Measurements from ENCODE around the gene KLHDC4.

DNA sequence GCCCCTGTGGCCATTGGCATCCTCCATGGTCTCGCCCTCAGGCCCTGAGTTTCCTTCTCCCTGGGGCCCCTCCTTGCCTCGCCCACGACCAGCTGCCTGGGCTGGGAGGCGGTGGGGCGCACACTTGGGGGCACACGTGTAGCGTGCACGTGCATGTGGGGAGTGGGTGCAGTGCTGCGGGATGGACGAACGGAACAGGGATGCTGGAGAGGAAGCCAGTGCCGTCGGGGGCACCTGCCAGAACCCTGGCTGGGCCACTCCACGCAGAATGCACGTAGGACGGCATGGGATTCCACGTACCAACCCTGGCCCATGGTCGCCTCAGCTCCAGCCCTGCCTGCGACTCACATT is 80.4 kb downstream of the KLHDC4 start:
- TF ChIP-seq, protein P1, sequence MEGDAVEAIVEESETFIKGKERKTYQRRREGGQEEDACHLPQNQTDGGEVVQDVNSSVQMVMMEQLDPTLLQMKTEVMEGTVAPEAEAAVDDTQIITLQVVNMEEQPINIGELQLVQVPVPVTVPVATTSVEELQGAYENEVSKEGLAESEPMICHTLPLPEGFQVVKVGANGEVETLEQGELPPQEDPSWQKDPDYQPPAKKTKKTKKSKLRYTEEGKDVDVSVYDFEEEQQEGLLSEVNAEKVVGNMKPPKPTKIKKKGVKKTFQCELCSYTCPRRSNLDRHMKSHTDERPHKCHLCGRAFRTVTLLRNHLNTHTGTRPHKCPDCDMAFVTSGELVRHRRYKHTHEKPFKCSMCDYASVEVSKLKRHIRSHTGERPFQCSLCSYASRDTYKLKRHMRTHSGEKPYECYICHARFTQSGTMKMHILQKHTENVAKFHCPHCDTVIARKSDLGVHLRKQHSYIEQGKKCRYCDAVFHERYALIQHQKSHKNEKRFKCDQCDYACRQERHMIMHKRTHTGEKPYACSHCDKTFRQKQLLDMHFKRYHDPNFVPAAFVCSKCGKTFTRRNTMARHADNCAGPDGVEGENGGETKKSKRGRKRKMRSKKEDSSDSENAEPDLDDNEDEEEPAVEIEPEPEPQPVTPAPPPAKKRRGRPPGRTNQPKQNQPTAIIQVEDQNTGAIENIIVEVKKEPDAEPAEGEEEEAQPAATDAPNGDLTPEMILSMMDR (IDR thresholded peaks at IDR 0.05; ENCODE audit: insufficient read depth, low read depth, low read length) = no peak
- no peak for TF ChIP-seq EZH2 (IDR thresholded peaks at IDR 0.05; ENCODE audit: insufficient read depth, low read length)

Measured in astrocyte (in vitro differentiated cells and primary cell).